ENCODE results near the gene MARS1.

The MARS1 gene

GRCh38 chr12:57531836-57532235 is 44.0 kb downstream of the MARS1 start:
- no peak for DNase-seq

DNA sequence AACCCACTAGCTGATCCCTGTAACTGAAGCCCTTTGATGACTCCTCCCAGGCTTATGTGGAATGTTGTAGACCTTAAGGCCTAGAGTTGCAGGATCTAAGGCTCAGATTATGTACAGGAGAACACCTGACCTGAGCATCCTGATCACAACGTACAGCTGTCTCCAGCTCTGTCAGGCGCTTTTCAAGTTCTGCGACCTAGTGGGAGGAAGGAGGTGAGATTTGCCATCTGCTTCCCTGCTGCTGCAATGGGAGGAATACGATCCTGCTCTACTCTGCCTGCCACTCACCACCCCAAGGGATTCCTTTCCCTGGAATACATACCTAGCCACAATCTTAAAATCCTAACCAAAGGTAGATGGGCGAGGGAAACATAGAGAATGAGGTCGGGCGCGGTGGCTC is 45.2 kb downstream of the MARS1 start:
- no peak for DNase-seq

DNA sequence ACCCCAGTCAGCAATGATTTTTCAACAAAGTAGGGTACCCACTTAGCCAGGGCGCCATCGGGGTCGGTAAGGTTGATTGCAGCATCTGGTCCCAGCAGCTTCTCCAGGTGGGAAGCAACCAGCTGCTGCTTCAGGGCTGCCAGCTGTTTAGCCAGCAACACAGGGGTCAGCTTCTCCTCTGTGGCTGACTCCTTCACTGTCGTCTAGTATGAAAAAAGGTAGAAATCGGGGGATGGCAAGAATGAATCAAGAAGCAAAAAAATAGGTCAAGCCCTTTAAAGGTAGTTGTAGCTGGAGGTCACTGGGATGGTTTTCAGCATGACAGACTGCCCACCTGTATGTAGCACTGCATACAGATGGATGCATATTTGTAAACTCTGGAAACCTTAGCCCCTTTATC is 46.4 kb downstream of the MARS1 start:
- no peak for DNase-seq

GRCh38 chr12:57534991-57535543 is 47.2 kb downstream of the MARS1 start:
- no peak for DNase-seq

GRCh38 chr12:57535764-57536596 is 48.1 kb downstream of the MARS1 start:
- no peak for DNase-seq

DNA sequence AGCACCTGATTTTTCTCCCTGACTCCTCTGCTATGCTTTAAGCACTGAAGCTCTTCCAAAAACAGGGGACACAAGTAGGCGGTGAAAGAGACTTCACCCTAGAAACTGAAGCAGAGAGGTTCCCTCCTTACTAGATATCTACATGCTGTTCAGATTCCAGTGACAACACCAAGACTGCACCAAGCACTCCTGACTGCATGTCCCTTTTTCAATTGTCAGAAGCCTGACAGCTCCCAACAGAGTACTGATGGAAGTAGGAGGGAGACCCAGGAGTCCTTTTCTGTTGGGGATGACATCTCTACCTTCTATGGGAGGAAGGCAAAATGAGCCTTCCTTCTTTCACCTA is 48.7 kb downstream of the MARS1 start:
- DNase-seq, result no peak

GRCh38 chr12:57539134-57539768 is 51.4 kb downstream of the MARS1 start:
- DNase-seq, result no peak

- DNase-seq, result no peak
Observed at GRCh38 chr12:57541001-57541400, 53.1 kb downstream of the MARS1 start.

GRCh38 chr12:57541717-57542116 is 53.8 kb downstream of the MARS1 start:
- no peak for DNase-seq

DNA sequence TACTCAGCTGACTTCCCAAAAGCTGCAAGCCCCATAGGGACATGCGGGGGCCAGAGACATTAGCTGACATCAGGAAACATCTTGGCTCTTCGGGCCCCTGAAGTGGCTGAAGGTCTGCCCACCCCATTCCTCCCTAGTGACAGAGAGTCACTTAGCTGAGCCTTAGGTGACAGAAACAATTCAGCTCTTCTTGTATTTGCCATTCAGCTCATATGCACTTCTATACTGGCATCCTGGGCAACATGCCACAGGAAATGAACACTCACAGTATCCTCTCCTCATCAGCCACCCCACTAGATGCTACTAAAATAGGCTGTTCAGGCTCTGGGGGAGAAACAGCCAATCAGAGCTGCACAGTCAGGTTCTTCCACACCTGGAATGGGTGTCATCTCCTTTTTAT is 55.7 kb downstream of the MARS1 start:
- DNase-seq, result no peak

DNA sequence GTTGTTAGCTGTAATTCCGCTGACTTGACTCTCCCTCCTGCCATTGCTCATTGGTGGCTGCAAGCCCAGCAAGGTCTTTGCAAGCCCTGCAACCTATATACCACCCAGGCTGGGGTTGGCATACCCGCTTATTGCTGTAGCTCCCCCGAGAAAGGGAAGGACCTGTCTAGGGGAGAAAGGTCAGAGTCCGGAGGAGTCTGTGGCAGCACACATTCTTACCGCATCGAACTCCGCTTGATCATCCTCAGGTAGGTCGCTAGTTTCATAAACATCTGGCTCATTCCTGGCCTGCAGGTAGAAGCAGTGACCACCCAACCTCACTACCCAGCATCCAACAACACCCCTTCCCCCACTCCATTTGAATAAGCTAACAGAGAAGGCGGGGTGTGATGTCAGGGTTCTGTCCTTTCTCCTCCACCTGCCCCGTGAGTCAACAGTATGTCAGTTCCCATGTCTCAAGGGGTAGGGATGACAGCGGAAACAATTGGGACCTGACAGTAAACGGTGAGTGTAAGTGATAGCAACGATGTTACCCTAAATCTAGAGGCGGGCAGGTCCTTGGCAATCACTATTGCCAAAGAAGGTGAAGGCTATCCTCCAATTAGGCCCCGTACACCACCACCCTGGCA is 58.1 kb downstream of the MARS1 start:
- DNase-seq, result no peak

DNA sequence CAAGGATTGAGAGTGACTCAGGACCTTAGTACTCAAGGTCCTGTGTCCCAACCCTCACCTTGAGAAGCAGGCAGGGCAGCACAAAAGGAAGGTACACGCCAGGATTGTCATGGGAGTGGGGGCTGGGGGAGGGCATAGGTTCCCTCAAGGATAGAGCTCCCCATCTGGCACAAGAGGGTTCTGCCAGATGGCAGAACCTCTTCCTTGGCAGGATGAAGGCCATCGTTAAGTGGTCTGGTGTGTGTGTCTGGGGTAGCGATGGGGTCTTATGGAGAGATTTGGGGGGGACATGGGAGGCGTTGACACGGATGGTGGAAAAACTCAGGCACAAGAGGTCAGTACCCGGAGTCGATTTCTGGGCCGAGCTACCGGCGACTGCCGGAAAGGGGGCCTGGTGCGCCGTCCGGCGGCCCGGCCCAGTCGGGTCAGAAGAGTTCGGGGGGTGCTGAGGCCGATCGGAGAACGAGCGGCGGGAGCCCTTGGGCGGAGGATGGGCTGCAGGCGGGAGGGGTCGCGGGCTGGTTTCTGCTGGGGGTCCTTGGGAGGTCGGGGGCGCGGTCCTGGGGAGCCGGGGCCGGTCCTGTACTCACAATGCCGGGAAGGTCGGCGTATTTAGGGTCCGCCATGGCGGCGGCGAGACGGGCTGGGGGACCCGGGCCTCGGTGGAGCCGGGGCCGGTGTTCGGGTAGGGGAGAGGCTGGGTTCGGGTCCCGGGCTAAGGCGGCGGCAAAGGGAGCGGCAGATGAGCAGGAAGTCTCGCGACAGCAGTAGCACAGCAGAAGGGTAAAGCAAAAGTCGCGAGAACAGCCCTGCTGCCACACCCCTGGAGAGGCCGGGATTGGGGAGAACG is 58.8 kb downstream of the MARS1 start, which contains the start of gene DCTN2:
Gene DCTN2, minus strand, starts transcription at position 755 of the 850 bp plus-strand sequence. Its CDS starts 129 bp downstream, at position 626.
- peak; percentile 96 for DNase-seq

- no peak for DNase-seq
Observed at GRCh38 chr12:57547288-57548012, 59.6 kb downstream of the MARS1 start.

- DNase-seq, result no peak
Observed at GRCh38 chr12:57548013-57548315, 60.1 kb downstream of the MARS1 start.

GRCh38 chr12:57548488-57548887 is 60.6 kb downstream of the MARS1 start:
- DNase-seq, result no peak

DNA sequence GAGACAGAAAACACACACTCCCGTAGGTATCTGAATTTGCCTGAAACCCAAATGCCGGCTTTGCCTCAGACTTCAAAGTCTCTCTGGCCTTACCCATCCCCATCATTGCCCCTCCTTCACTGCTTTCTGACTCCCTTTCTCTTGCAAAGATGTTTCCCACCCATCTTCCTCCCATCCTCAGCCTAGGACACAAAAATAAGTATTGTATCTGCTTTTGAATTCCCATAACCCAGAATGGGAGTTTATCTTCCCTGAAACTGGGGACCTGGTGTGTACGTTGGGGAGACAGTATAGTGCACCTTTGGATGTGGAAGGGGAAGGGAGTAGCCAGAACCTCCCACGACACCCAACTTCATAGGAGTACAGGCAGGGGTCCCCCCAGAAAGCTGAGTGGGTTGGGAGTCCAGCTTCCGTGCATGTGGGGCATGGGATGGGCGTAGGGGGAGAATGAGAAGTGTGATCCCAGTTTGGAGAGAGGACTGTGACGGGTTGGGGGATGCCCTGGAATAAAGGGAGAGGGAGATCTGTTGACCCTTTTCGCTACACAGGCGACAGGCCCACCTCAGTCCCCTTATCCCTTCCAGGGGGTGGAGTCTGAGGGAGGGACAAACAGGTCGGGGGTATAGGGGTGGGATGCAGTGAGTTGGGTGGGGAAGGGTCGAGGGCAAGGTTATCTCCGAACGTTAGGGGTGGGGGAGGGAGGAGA is 61.5 kb downstream of the MARS1 start:
- no peak for DNase-seq

- peak; percentile 79 to 82 for DNase-seq
Observed at GRCh38 chr12:57549909-57550640, 62.2 kb downstream of the MARS1 start, which contains the start of gene KIF5A. Gene KIF5A (plus strand): TSS chr12:57550044. CDS start chr12:57550272, 228 bp downstream.

- no peak for DNase-seq
Observed at GRCh38 chr12:57550641-57551549, 63.0 kb downstream of the MARS1 start.

- DNase-seq, result no peak
Observed at GRCh38 chr12:57551637-57552305, 63.9 kb downstream of the MARS1 start.
